ENCODE measurements around the gene FYB2. TPM values are rescaled to one million over a fixed set of nuclear protein-coding genes. Genes with fewer than 3 reads are reported as not detected.

Gene FYB2
- total RNA-seq, 2 donors from 2014 or later = 0.39 to 0.70 TPM

DNA sequence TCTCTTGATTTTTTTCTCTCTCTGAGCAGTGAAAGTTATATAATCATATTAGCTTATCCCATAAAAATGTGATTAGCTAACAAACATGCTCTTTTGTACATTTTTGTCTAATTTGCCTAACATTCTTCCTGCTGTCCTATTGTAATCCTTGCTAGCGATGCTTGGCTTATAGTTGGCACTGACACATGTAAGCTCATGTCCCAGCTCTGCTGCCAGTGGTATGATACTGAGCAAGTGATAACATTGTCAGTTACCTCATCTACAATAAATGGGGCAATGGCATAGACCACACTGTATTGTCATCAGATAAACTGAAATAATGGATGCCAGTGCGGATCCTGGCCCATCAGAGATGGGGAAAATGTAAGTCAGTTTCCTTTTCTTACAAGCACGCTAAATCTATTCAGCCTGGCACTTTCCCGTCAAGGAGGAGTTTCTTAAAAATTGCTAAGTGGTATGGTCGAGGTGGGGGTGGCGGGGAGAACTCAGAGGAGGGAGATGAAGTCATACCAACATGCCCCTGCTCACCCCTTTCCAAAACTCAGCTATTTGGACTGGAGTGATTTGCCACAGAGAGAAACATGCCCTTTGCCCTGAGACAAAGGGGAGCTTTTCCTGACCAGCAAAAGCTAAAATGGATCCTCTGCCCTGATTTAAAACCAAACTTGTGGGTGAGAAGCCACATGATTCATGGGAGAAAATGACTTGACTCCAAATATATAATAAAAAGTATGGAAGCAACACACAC, 1.3 kb downstream of the FYB2 start:
- peaks cover 0 to 29% of the 10 kb centered on the region in 2 donors for H3K4me1 ChIP-seq
- H3K27me3 ChIP-seq = no peaks in the 10 kb centered on the region
- H3K27ac ChIP-seq = peak overlapping the region; percentile 74 to 82
- no peak overlapping the region for H3K4me3 ChIP-seq
- TF ChIP-seq, protein P1, sequence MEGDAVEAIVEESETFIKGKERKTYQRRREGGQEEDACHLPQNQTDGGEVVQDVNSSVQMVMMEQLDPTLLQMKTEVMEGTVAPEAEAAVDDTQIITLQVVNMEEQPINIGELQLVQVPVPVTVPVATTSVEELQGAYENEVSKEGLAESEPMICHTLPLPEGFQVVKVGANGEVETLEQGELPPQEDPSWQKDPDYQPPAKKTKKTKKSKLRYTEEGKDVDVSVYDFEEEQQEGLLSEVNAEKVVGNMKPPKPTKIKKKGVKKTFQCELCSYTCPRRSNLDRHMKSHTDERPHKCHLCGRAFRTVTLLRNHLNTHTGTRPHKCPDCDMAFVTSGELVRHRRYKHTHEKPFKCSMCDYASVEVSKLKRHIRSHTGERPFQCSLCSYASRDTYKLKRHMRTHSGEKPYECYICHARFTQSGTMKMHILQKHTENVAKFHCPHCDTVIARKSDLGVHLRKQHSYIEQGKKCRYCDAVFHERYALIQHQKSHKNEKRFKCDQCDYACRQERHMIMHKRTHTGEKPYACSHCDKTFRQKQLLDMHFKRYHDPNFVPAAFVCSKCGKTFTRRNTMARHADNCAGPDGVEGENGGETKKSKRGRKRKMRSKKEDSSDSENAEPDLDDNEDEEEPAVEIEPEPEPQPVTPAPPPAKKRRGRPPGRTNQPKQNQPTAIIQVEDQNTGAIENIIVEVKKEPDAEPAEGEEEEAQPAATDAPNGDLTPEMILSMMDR (IDR thresholded peaks at IDR 0.05) = no peak
- DNase-seq (ENCODE audit: low spot score) = no peak
- no peaks in the 10 kb centered on the region for H3K36me3 ChIP-seq
- peaks cover 0 to 8% of the 10 kb centered on the region in 2 donors for H3K9me3 ChIP-seq

GRCh38 chr1:56816909-56817308, 2.3 kb downstream of the FYB2 start:
- TF ChIP-seq, protein P1 (IDR thresholded peaks at IDR 0.05) = no peak
- H3K4me1 ChIP-seq = peaks cover 0 to 29% of the 10 kb centered on the region in 2 donors
- peaks cover 0 to 8% of the 10 kb centered on the region in 2 donors for H3K9me3 ChIP-seq
- H3K27ac ChIP-seq = no peak overlapping the region
- H3K4me3 ChIP-seq = no peak overlapping the region
- no peaks in the 10 kb centered on the region for H3K27me3 ChIP-seq
- no peak for DNase-seq (ENCODE audit: low spot score)
- H3K36me3 ChIP-seq = no peaks in the 10 kb centered on the region

DNA sequence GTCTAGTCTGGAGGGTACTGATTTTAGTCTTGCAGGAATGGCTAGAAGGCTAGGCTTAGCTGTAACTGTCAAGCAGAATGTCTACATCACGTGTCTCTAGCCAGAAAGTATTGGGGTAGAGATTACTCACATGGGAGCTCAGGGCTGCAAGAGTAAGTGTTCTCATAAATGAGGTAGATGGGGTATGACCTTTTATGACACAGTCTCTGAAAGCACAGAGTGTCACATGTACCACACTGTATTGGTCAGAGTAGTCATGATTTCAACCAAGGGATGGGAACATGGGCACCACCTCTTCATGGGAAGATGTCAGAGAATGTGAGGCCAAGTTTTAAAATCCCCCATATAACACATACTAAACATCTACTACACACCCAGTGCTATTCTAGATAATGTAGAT, 2.9 kb downstream of the FYB2 start:
- Histone ChIP-seq H3K27me3 (no peaks in the 10 kb centered on the region), H3K9me3 (peaks cover 0 to 8% of the 10 kb centered on the region in 2 donors), H3K36me3 (no peaks in the 10 kb centered on the region), H3K4me3 (no peak overlapping the region), H3K4me1 (peaks cover 0 to 25% of the 10 kb centered on the region in 2 donors), H3K27ac (no peak overlapping the region)
- TF ChIP-seq, protein P1 (IDR thresholded peaks at IDR 0.05) = no peak
- DNase-seq (ENCODE audit: low spot score) = no peak

GRCh38 chr1:56814205-56814604, 5.0 kb downstream of the FYB2 start:
- Histone ChIP-seq H3K4me3 (no peak overlapping the region), H3K9me3 (peaks cover 0 to 8% of the 10 kb centered on the region in 2 donors), H3K27me3 (no peaks in the 10 kb centered on the region), H3K36me3 (no peaks in the 10 kb centered on the region), H3K27ac (no peak overlapping the region), H3K4me1 (peaks cover 0 to 13% of the 10 kb centered on the region in 2 donors)
- DNase-seq (ENCODE audit: low spot score) = no peak
- TF ChIP-seq, protein P1 (IDR thresholded peaks at IDR 0.05) = no peak

DNA sequence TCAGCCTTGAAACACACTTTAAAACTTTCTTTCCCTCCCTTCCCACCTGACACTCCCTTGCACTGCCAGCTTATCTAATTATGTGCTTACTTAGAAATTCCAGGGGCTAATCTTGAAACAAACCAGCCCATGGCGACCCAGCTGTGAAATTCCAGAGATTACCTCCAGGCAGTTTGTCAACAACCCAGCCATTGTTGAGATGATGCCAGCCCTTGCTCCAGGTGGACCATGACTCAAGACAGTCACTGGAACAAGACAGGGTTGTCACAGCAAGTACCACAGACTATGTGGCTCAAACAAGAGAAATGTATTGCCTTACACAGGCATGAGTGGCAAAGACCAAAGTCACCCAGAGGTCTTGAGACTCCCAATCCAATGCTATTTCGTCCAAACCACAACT, 7.9 kb downstream of the FYB2 start:
- Histone ChIP-seq H3K9me3 (peaks cover 0 to 8% of the 10 kb centered on the region in 2 donors), H3K27ac (peak overlapping the region in 1 of 2 donors; percentile 39), H3K27me3 (no peaks in the 10 kb centered on the region), H3K4me1 (peaks cover 0 to 7% of the 10 kb centered on the region in 2 donors), H3K36me3 (no peaks in the 10 kb centered on the region), H3K4me3 (no peak overlapping the region)
- no peak for DNase-seq (ENCODE audit: low spot score)
- TF ChIP-seq, protein P1 (IDR thresholded peaks at IDR 0.05) = no peak
